ENCODE measurements around the gene SCUBE2.
"Not testable (repeated sequence)": the region's sequence is repeated elsewhere in the genome, so short reads cannot be mapped to it uniquely, and the experiment has no call there.

Gene SCUBE2

DNA sequence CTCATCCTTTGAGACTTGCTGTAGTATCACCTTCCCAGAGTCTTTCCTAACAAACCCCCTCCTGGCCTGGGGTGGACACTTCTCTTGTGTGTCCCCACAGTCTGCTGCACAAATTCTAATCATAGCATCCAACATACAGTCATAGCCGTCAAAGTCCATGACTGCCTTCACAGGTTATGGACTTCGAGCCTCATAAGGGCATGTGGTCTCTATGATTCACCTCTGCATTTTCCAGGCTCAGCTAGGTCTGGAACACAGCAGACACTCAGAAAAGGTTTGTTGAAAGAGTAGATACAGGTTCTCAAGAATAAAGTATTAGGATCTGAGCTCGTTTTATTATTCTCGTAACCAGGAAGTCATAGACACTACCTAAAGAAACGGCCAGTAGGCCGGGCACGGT, 13.2 kb upstream of the SCUBE2 start:
- FAIRE-seq = no peak

- FAIRE-seq = no peak
Observed at GRCh38 chr11:9103542-9104276, 12.3 kb upstream of the SCUBE2 start.

DNA sequence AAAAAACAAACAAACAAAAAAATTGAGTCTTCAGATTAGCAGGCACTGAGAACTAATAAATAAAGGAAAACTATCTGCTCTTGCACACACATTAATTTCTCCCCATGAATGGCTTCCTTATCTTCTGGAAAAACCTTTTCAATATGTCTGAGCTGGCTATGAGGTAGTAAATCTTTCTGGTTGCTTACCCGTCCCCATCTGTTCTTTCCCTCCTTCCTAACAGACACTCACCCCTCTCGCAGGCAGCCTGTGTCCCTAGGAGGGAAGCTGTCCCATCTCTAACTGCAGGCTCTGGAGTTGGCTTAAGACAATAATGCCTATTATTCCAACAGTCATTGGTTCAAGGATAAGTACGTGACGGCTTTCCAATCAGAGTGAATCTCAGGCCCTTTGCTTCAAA, 8.2 kb upstream of the SCUBE2 start:
- no peak for FAIRE-seq

- not testable (repeated sequence) for FAIRE-seq
Observed at GRCh38 chr11:9098455-9098854, 7.1 kb upstream of the SCUBE2 start.

GRCh38 chr11:9097186-9097943, 6.0 kb upstream of the SCUBE2 start:
- not testable (repeated sequence) for FAIRE-seq

DNA sequence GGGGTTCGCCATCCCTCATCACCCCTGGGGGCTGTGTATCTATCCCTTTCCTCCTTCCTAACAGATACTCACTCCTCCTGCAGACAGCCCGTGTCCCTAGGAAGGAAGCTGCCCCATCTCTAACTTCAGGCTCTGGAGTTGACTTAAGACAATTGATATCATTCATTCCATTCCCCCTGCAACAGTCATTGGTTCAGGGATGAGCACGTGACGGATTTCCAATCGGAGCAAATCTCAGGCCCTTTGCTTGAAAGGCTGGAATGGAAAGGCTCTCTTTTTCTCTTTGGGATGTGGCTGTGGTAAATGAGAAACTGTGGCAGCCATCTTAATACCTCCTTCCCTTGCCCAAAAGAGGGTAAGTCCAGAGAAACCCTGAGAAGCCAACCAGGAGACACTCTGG, 5.0 kb upstream of the SCUBE2 start:
- no peak for FAIRE-seq

DNA sequence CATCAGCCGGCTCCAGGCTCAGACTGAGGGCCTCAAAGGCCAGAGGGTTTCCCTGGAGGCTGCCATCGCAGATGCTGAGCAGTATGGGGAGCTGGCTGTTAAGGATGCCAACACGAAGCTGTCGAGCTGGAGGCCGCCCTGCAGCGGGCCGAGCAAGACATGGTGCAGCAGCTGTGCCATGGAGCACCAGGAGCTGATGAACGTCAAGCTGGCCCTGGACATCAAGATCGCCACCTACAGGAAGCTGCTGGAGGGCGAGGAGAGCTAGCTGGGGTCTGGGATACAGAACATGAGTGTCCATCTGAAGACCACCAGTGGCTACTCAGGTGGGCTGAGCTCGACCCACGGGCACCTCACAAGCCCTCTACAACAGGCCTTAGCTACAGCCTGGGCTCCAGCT, 4.0 kb upstream of the SCUBE2 start:
- no peak for FAIRE-seq

DNA sequence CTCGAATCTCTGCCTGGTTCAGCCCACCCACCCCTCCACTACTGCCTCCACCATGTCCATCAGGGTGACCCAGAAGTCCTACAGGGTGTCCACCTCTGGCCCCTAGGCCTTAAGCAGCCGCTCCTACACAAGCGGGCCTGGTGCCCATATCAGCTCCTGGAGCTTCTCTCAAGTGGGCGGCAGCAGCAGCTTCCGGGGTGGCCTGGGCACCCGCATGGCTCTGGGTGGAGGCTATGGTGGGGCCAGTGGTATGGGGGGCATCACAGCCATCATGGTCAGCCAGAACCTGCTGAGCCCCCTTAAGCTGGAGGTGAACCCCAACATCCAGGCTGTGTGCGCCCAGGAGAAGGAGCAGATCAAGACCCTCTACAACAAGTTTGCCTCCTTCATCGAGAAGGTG, 3.0 kb upstream of the SCUBE2 start:
- FAIRE-seq = no peak

DNA sequence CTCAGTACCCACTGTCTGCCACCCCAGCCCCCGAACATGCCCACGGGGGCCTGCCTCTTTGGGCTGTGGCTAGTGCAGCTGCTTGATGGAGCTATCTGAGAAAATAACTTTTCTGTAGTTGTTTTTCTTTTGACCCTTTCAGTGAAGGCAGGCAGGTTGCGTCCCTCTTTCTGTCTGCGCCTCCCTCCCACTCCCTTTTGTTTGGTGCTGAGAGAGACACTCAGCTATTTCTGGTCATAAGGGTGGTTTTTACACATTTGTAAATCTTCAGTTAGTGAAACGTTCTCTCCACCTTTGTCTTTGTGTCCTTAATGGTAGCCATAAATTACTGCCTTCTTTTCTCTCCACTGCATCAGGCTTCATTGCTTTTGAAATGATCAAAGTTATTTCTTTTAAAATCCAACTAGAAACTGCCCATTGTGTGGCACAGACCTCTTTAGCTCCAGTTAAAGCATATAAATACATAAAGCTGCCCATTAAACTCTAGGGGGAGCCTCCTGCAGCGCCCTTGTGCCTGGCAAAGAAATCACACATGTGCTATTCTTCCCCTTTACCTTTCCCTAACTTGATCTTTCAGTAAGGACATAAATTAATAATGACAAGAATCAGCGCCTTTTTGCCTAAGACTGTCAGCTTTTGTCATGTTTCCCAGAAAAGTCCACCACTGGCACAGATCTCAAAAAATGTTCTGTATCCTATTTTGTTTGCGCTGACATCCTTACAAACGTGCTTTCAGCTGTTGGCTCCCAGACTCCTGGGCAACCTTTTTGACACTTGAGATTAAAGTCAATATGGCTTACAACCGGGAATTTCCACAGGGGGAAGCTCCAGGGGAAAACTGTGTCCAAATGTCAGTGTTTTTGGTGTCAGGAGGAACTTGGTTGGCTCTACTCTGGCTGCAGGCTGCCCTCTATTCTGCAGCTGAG, 1.7 kb upstream of the SCUBE2 start:
- no peak for FAIRE-seq

- no peak for FAIRE-seq
Observed at GRCh38 chr11:9092072-9092471, 673 bp upstream of the SCUBE2 start.

- FAIRE-seq = no peak
Observed at GRCh38 chr11:9090488-9091043, 833 bp downstream of the SCUBE2 start.

DNA sequence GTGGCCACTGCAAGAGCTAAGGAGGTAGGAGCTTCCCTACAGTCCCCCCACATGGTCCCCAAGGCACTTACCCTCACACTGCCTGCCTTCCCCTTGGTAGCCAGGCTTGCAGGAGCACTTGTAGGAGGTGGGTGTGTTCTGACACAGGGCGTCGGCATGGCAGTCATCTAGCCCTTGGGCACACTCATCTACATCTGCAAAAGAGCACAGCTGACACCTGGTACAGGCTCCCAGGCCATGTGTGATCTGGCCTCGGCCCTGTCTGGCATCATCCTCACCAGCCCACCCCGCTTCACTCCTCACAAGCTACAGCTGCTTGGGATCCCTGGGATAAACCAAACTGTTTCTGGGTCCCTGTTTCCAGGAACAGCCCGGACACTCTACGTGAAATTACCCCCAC, 1.8 kb downstream of the SCUBE2 start:
- no peak for FAIRE-seq

- FAIRE-seq = no peak
Observed at GRCh38 chr11:9089061-9089460, 2.3 kb downstream of the SCUBE2 start.

DNA sequence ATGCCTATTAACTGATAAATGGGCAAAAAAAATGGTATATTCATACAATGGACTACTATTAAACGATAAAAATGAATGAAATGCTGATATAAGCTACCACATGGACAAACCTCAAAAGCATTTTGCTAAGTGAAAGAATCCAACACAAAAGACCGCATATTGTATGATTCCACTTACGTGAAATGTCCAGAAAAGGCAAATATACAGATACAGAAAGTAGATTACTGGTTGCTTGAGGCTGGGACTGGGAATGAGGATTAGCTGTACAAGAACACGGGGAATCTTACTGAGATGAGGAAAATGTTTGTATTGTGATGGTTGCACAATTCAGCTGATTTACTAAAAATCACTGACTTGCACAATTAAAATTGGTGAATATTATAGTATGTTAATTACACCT, 8.8 kb downstream of the SCUBE2 start:
- FAIRE-seq = no peak

DNA sequence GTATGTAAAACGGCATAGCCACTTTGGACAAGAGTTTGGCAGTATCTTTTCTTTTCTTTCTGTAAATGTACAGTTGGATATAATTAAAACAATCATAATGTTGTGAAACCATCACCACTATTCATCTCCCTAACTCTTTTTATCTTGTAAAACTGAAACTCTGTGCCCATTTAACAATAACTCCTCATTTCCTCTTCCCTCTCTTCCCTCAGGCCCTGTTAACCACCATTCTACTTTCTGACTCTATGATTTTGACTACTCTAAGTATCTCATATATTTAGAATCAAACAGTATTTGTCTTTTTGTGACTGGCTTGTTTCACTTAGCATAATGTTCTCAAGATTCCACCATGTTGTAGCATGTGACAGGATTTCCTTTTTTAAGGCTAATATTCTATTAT, 10.2 kb downstream of the SCUBE2 start:
- no peak for FAIRE-seq

GRCh38 chr11:9078113-9079086, 13.0 kb downstream of the SCUBE2 start:
- FAIRE-seq = no peak

DNA sequence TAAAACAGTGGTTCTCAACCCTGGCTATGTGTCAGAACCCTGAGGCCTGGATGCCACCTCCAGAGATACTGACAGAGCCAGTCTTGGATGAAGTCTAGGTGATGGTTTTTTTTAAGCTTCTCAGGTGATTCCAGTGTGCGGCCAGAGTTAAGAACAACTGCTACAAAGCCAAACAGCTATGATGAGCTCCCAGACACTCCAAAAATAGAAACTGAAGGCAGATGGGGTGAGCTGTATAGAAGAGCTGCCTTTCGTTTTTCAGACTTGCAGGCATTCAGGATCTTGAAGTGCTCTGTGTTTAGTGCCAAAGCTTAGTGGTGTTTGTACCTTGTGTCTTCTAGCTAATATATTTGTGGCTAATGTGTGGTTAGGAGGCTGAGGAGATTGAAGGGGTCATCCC, 14.2 kb downstream of the SCUBE2 start:
- no peak for FAIRE-seq

- FAIRE-seq = no peak
Observed at GRCh38 chr11:9076661-9077060, 14.7 kb downstream of the SCUBE2 start.

DNA sequence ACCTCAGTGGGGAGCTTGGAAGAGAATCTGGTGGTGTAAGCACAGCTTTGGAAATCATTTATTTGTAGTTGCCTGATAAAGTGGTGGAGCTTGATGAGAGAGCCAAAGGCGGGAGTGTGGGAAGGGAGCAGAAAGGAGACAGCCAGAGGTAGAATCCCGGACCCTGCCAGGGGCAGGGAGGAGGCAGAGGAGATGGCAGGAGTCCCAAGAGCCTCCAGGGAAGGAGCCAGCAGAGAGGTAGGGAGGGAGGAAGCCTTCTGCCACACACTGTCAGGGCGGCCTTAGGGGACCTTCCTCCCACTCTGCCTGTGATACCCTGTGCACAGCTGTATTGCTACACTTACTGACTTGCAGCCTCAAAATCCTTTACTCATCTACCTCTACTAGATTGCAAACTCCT, 15.4 kb downstream of the SCUBE2 start:
- FAIRE-seq = no peak

GRCh38 chr11:9075556-9075955, 15.8 kb downstream of the SCUBE2 start:
- FAIRE-seq = no peak

DNA sequence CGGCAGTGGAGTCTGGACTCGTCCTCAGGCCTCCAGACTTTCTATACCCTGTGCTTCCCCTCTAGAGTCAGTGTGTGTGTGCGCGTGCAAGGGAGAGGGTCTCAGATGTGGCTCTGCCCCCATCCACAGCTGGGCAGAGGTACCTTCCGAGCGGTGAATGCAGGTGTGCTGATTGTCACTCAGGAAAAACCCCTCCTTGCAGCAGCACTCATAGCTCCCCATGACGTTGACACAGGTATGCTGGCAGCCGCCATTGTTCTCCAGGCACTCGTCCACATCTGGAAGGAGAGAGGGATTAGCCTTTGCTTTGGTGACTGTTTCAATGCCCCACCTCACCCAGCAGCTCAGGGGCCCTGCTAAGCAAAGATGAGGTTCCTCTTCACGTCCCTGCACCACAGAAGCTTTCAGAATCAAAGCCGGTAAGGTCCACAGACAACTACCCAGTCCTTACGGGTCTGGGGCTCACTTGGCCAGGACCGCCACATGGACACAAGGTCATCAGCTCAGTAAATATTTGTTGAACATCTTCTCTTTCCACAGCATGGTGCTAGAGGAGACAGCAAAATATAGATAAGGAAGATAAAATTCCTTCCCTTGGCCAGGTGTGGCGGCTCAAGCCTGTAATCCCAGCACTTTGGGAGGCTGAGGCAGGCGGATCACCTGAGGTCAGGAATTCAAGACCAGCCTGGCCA, 16.9 kb downstream of the SCUBE2 start:
- no peak for FAIRE-seq
